LNCAP (cell line): Measurements from ENCODE around the gene SLC25A36.

ENCODE experiments used
- TF ChIP-seq, protein P1 (sequence below): fragments of 450-650 bp; IDR thresholded peaks from 2 replicates; pipeline ENCODE4 v1.5.1; 2017; ENCODE audit warnings: mild to moderate bottlenecking

The SLC25A36 gene

DNA sequence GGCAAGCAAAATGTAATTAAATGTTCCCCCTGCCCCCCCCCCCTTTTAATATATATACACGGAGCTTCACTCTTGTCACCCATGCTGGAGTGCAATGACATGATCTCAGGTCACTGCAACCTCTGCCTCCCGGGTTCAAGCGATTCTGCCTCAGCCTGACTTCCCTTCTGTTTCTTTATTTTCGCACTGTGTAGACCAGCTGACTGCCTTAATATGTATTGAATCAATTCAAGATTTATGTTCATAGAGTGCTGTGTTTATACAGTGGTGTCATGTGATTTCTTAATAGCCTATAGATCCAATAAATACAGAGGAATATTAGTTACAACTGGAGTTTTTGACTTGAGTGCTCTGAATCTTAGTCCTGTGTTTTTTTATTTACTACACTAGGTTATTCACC is 39.0 kb downstream of the SLC25A36 start:
- TF ChIP-seq, protein P1, sequence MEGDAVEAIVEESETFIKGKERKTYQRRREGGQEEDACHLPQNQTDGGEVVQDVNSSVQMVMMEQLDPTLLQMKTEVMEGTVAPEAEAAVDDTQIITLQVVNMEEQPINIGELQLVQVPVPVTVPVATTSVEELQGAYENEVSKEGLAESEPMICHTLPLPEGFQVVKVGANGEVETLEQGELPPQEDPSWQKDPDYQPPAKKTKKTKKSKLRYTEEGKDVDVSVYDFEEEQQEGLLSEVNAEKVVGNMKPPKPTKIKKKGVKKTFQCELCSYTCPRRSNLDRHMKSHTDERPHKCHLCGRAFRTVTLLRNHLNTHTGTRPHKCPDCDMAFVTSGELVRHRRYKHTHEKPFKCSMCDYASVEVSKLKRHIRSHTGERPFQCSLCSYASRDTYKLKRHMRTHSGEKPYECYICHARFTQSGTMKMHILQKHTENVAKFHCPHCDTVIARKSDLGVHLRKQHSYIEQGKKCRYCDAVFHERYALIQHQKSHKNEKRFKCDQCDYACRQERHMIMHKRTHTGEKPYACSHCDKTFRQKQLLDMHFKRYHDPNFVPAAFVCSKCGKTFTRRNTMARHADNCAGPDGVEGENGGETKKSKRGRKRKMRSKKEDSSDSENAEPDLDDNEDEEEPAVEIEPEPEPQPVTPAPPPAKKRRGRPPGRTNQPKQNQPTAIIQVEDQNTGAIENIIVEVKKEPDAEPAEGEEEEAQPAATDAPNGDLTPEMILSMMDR, result no peak

DNA sequence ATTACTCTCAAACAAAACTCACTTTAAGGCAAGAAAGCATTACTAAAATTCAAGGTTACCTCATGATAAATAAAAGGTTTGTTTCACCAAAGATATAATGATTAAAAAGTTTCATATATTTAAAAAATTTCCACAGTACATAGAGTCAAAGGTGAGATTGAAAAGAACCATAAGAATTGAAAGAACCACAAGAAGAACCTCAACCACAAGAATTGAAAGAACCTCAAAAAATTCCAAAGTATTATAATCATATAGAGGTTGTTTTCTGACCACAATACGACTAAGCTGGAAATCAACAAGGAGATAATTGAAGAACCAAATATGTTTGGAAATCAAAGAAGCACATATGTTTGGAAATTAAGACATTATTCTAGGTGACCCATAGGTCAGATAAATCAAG is 52.7 kb downstream of the SLC25A36 start:
- TF ChIP-seq, protein P1, result no peak

DNA sequence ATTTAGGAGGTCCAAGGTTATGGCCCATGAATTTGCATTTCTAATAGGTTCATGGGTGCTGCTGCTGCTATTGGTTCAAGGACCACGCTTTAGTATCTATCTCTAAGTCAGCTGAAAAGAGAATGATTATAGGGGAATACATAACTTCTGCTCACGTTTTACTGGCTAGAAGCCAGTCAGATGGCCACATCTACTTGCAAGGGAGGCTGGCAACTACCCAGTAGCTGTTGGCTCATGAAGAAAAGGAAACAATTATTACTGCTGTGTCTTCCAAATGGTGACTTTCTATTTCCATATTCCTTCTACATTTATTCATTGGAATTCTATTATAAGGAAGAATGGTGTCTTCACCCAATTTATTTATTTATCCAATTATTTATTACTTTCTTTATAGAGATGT is 54.2 kb downstream of the SLC25A36 start:
- TF ChIP-seq, protein P1, result no peak

DNA sequence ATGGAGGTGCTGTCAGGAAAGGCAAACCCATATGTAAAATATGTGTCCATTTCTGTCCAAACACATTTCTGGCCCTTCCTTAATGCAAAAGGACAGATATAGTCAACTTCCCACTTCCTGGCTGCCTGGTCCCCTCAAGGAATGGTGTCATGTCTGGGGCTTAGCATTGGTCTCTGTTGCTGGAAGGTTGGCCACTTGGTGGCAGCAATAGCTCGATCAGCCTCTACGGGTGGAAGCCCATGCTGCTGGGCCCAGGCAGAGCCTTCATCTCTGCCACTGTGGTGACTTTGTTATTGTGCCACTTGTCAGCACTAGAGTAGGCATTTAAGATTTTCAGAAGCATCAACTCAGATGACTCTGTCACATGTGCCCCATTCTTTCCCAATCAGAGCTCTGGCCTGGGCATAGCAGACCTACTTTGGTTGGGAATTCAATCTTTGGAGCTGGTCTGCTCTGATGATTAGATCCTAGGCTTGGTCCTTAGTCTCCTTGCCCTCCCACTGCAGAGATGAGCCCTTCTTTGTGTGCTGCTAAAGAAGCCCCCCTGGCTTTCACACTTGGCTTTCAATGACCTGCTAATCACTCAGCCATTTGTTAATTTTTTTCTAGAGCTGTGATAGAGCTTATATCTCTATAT is 58.5 kb downstream of the SLC25A36 start:
- TF ChIP-seq, protein P1, result peak; percentile 76

DNA sequence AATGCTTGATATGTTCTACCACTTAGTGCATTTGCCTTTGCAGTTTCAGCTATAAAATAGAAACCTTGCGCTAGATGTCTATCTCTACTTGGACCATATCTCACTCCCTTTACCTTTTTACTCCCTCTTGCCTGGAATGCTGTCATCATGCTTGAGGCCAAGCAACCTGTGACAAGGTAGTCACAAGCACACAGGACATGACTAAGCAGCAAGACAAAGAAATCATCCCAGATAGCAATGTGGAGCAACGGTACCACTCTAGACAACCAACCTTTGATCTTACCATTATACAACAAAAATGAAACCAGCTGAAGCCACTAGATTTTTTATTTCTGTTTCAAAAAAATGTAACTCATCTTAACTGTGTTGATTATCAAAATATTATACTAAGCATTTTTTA is 59.0 kb downstream of the SLC25A36 start:
- TF ChIP-seq, protein P1, result no peak

DNA sequence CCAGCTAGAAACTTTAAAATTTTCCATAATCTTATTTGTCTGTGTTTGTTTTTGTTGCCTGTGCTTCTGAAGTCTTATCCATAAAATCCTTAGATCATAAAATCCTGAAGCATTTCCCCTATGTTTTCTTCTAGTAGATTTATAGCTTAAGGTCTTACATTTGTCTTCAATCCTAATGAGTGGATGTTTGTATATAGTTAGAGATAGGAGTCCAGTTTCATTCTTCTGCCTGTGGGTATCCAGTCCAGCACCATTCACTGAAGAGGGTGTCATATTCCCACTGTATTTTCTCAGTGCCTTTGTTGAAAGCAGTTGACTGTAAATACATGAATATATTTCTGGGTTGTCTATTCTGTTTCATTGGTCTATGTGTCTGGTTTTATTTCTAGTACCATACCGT is 64.7 kb downstream of the SLC25A36 start:
- TF ChIP-seq, protein P1, result no peak

DNA sequence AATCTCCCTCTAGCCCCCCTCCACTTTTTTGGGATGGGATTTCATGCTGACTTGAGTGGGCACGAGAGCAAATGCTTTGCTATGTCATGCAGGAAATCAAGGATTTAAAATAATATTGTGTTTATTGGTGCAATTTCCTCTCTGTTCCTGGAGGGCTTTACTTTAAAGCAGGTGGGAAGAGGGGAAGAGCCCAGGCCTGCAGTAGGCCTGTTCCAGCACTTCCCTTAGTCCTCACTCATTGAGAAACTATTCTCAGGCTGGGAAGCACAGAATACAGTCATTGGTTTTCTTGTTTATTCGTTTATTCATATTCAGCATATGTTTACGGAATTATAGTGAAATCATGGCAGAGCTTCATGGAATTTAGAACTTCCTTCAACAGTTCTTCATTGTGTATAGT is 67.9 kb downstream of the SLC25A36 start:
- TF ChIP-seq, protein P1, result no peak
